Transverse colon (tissue), 4 donors: Measurements from ENCODE around the gene PREX1. TPM values are rescaled to one million over a fixed set of nuclear protein-coding genes. Genes with fewer than 3 reads are reported as not detected.
A peak's percentile ranks its signal among the peaks of the same experiment; 100 is the strongest.

Experiments used
- DNase-seq: peaks from one replicate; pipeline ENCODE4 v3.0.0-alpha.2; 2019
- H3K27ac ChIP-seq, 4 donors: fragments of 200-600 bp; sonication (generic); 2 replicates each; pipeline ENCODE4 v1.5.1; 2016 to 2018; ENCODE audit warnings: inconsistent platforms in 4 of 4
- H3K27me3 ChIP-seq: fragments of 200-600 bp; sonication (generic); 2 replicates; pipeline ENCODE4 v1.5.1; 2017; ENCODE audit warnings: inconsistent platforms
- H3K36me3 ChIP-seq, 4 donors: fragments of 200-600 bp; sonication (generic); 2 replicates each; pipeline ENCODE4 v1.5.1; 2017 to 2019; ENCODE audit warnings: inconsistent platforms in 4 of 4
- H3K4me1 ChIP-seq, 4 donors: fragments of 200-600 bp; sonication (generic); 2 replicates each; pipeline ENCODE4 v1.5.1; 2017 to 2020; ENCODE audit warnings: inconsistent platforms in 4 of 4
- H3K4me3 ChIP-seq, 4 donors: fragments of 200-600 bp; sonication (generic); 1 replicate in 1 of 4; 2 replicates in 3 of 4; pipeline versions ENCODE4 v1.5.1 to v1.6.1; 2017 to 2019; ENCODE audit warnings: inconsistent platforms in 4 of 4
- H3K9me3 ChIP-seq, 2 donors: fragments of 200-600 bp; sonication (generic); 2 replicates each; pipeline ENCODE4 v1.5.1; 2017 to 2019; ENCODE audit warnings: inconsistent platforms in 2 of 2
- EP300 ChIP-seq: sonication (generic); formaldehyde crosslinking; IDR thresholded peaks from one replicate; pipeline ENCODE4 v1.6.1; 2017; ENCODE audit warnings: antibody characterized with exemption, low read depth
- POLR2A ChIP-seq: fragments of 450-650 bp; IDR thresholded peaks from one replicate; pipeline ENCODE4 v1.6.1; 2016; ENCODE audit warnings: antibody characterized with exemption, mild to moderate bottlenecking, moderate library complexity
- POLR2AphosphoS5 ChIP-seq, 3 donors: sonication (generic); formaldehyde crosslinking; IDR thresholded peaks; one replicate each; pipeline ENCODE4 v1.6.1; 2016; ENCODE audit warnings: antibody characterized with exemption in 3 of 3
- WGBS, 2 donors: methylation state at CpG; one replicate each; pipeline ENCODE4 v1.1.5; 2018; ENCODE audit warnings: low coverage in 1 of 2; 5-methylcytosine and 5-hydroxymethylcytosine counted together
- in situ Hi-C, 4 donors: fragments of 200-750 bp; cut with MboI; loops; one replicate each; pipeline versions ENCODE4 v1.15.0 to v1.15.1; 2017; ENCODE audit warnings: low sequenced_read_pairs in 3 of 4, low pct_ligation_motif_present in 1 of 4, low pct_unique_long_range_greater_than_20kb in 1 of 4
- intact Hi-C: fragments of 100-400 bp; cut with DNase I; formaldehyde crosslinking; loops from one replicate; pipeline ENCODE4 v1.15.1; 2023; ENCODE audit warnings: low total_unique reads
- total RNA-seq, 4 donors: library from RNA; depleted of rRNA; stranded (reverse); fragments of >200 nt; gene quantifications; one replicate each; pipeline ENCODE4 v1.1.0, GENCODE V29; 2016
- TF ChIP-seq, protein P1 (sequence below), 5 experiments: fragments of 200-600 bp in 3 of 5; fragments of 450-650 bp in 2 of 5; sonication (generic) in 3 of 5; IDR thresholded peaks; 1 replicate in 2 of 5; 2 replicates in 3 of 5; pipeline ENCODE4 v1.5.1; 2016 to 2017; ENCODE audit warnings: antibody characterized with exemption in 5 of 5, inconsistent platforms in 3 of 5, mild to moderate bottlenecking in 2 of 5, moderate library complexity in 1 of 5

Gene PREX1
- total RNA-seq, 4 donors from 2014 or later, result 10.9 to 29.9 (median 16.6) TPM

DNA sequence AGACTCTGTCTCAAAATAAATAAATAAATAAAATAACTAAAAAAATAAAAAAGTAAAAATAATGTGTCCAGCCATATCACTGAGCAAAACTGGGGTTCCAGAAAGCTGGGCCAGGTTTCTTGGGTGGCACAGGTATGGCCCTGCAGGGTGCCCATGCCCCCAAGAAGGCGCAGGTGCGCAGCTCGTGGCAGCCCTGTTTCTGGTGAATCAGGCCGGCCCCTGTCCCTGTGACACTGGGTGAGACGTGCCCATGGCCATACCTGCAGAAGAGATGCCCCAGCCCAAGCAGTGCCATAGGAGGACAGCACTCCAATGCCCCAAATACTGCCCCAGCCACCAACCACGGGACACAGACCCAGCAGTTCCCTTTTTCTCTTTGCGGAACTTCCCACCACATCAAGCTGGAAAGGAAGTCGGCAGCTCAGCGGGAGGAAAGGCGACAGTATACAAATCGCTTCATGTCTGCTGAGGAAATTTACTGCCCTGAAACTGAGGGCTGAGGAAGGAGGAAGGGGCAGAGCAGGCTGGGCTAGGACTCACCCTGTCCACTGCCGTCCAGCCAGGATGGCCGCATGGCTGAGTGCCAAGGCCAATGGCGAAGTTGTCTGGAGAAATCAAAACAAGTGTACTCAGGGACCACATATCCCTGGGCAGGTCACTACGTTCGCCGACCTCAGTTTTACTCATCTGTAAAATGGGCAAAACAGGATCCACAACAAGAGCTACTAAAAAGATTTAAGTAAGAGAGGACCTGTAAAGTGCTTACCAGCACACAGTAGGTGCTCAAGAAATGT is 55.4 kb downstream of the PREX1 start:
- in situ Hi-C loops (no loop called here), intact Hi-C loops (no loop called here)
- Histone ChIP-seq H3K4me1 (peaks cover 0 to 33% (median 0%) of the 10 kb centered on the region in 4 donors), H3K36me3 (no peaks in the 10 kb centered on the region), H3K9me3 (no peaks in the 10 kb centered on the region), H3K27me3 (no peaks in the 10 kb centered on the region), H3K4me3 (no peak overlapping the region), H3K27ac (peak overlapping the region in 3 of 4 donors; percentile 23 to 45 (median 34))
- WGBS, 2 donors, result 66 to 80% methylated on average over 1 to 17 of the region's 17 CpGs
- TF ChIP-seq, protein P1, sequence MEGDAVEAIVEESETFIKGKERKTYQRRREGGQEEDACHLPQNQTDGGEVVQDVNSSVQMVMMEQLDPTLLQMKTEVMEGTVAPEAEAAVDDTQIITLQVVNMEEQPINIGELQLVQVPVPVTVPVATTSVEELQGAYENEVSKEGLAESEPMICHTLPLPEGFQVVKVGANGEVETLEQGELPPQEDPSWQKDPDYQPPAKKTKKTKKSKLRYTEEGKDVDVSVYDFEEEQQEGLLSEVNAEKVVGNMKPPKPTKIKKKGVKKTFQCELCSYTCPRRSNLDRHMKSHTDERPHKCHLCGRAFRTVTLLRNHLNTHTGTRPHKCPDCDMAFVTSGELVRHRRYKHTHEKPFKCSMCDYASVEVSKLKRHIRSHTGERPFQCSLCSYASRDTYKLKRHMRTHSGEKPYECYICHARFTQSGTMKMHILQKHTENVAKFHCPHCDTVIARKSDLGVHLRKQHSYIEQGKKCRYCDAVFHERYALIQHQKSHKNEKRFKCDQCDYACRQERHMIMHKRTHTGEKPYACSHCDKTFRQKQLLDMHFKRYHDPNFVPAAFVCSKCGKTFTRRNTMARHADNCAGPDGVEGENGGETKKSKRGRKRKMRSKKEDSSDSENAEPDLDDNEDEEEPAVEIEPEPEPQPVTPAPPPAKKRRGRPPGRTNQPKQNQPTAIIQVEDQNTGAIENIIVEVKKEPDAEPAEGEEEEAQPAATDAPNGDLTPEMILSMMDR (IDR thresholded peaks at IDR 0.05), result no peak
- TF ChIP-seq EP300, result no peak
- no peak for TF ChIP-seq POLR2AphosphoS5 (IDR thresholded peaks at IDR 0.05)
- no peak for TF ChIP-seq POLR2A
- DNase-seq, result peak; percentile 40

DNA sequence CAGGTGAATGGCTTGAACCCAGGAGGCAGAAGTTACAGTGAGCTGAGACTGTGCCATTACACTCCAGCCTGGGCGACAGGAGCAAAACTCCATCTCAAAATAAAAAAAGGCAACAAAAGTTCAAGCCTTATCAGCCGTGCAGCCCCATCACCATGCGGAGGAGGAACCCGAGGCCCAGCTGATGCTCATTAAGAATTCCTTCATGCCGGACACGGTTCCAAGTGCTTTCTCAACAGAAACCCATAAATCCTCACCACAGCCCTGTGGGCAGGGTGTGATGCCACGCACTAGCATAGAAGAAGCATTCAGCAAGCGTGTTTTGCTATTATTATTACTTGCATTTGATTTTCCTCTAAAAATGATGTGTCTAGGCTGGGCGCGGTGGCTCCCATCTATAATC is 56.3 kb downstream of the PREX1 start:
- intact Hi-C loops (no loop called here), in situ Hi-C loops (no loop called here)
- Histone ChIP-seq H3K9me3 (no peaks in the 10 kb centered on the region), H3K36me3 (no peaks in the 10 kb centered on the region), H3K4me1 (peaks cover 0 to 31% (median 0%) of the 10 kb centered on the region in 4 donors), H3K27me3 (no peaks in the 10 kb centered on the region), H3K27ac (no peak overlapping the region), H3K4me3 (no peak overlapping the region)
- WGBS, 2 donors, result 40 to 65% methylated on average over 7 to 10 of the region's 10 CpGs
- no peak for DNase-seq
- TF ChIP-seq, protein P1 (IDR thresholded peaks at IDR 0.05), result no peak
- TF ChIP-seq POLR2A (no peak), POLR2AphosphoS5 (IDR thresholded peaks at IDR 0.05) (no peak), EP300 (no peak)

GRCh38 chr20:48770700-48771442 is 56.9 kb downstream of the PREX1 start:
- intact Hi-C loops (no loop called here), in situ Hi-C loops (no loop called here)
- TF ChIP-seq POLR2AphosphoS5 (IDR thresholded peaks at IDR 0.05) (no peak), EP300 (no peak), POLR2A (no peak)
- TF ChIP-seq, protein P1 (IDR thresholded peaks at IDR 0.05), result no peak
- Histone ChIP-seq H3K27me3 (no peaks in the 10 kb centered on the region), H3K4me3 (no peak overlapping the region), H3K4me1 (peaks cover 0 to 25% (median 0%) of the 10 kb centered on the region in 4 donors), H3K36me3 (no peaks in the 10 kb centered on the region), H3K27ac (no peak overlapping the region), H3K9me3 (no peaks in the 10 kb centered on the region)
- no peak for DNase-seq
- WGBS, 2 donors, result 60 to 61% methylated on average over 1 to 9 of the region's 9 CpGs
